Peyer's patch (tissue), 4 donors: ENCODE results near the gene P2RY1.

Experiments used
- POLR2A ChIP-seq, 2 donors: fragments of 450-650 bp; IDR thresholded peaks; one replicate each; pipeline ENCODE4 v1.5.1; 2017; ENCODE audit warnings: antibody characterized with exemption in 2 of 2, mild to moderate bottlenecking in 2 of 2, moderate library complexity in 2 of 2
- TF ChIP-seq, protein P1 (sequence below), 6 experiments: fragments of 450-650 bp in 4 of 6; fragments of 200-600 bp in 2 of 6; sonication (generic) in 1 of 6; IDR thresholded peaks; one replicate each; pipeline ENCODE4 v1.5.1; 2017 to 2019; ENCODE audit warnings: antibody characterized with exemption in 6 of 6, mild to moderate bottlenecking in 3 of 6, moderate library complexity in 1 of 6

DNA sequence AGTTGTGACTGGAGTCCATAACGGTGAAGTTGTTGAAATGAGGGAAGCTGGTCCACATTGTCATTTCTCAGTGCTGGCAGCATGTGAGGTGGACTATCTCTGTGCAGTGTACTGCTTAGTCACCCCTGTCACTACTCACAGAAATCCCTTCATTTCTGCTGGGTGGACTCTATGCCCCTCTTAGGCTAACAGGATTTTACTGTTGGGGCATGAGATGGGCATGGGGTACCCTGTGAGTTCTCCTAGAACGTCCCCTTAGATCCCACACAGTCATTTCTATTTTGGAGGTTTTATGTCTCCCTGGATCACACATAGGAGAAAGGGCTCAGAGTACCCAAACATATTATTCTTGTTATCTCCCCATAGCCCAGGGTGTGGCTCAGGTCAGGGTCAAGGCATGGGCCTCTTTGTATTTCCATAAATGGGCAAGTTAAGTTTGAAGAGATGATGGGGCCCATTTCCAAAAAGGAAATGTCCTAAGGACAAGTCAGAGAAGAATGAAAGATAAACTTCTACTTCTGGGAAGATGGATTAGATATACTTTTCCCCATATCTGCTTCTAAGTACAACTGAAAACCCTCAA, 15.2 kb downstream of the P2RY1 start:
- TF ChIP-seq, protein P1, sequence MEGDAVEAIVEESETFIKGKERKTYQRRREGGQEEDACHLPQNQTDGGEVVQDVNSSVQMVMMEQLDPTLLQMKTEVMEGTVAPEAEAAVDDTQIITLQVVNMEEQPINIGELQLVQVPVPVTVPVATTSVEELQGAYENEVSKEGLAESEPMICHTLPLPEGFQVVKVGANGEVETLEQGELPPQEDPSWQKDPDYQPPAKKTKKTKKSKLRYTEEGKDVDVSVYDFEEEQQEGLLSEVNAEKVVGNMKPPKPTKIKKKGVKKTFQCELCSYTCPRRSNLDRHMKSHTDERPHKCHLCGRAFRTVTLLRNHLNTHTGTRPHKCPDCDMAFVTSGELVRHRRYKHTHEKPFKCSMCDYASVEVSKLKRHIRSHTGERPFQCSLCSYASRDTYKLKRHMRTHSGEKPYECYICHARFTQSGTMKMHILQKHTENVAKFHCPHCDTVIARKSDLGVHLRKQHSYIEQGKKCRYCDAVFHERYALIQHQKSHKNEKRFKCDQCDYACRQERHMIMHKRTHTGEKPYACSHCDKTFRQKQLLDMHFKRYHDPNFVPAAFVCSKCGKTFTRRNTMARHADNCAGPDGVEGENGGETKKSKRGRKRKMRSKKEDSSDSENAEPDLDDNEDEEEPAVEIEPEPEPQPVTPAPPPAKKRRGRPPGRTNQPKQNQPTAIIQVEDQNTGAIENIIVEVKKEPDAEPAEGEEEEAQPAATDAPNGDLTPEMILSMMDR (IDR thresholded peaks at IDR 0.05): no peak
- TF ChIP-seq POLR2A (IDR thresholded peaks at IDR 0.05): no peak
